Epithelial cell of proximal tubule (primary cell): ENCODE data around the gene RAI1. TPM values are rescaled to one million over a fixed set of nuclear protein-coding genes. Genes with fewer than 3 reads are reported as not detected.

Experiments
- DNase-seq: peaks from one replicate; pipeline ENCODE4 v3.0.0-alpha.2; 2011; ENCODE audit warnings: low read depth
- H3K4me3 ChIP-seq: 2 replicates; pipeline ENCODE4 v1.5.1; 2011; ENCODE audit warnings: low read depth, mild to moderate bottlenecking, low read length
- CTCF ChIP-seq: conservative IDR thresholded peaks from 2 replicates; pipeline ENCODE4 v1.5.1; 2012; ENCODE audit warnings: low read depth, mild to moderate bottlenecking, low read length
- total RNA-seq: library from RNA; depleted of rRNA; stranded (reverse); fragments of >200 nt; gene quantifications from 2 replicates; pipeline ENCODE4 v1.2.3, GENCODE V29; 2015

The RAI1 gene
- total RNA-seq, 1 donor from 2014 or later = 13.7 TPM

GRCh38 chr17:17859909-17860765, 178.9 kb downstream of the RAI1 start:
- no peak overlapping the region for H3K4me3 ChIP-seq
- DNase-seq = no peak
- TF ChIP-seq CTCF = peak; percentile 97

GRCh38 chr17:17860766-17861107, 179.5 kb downstream of the RAI1 start:
- no peak for TF ChIP-seq CTCF
- DNase-seq = no peak
- H3K4me3 ChIP-seq = no peak overlapping the region

Other genes with a start within 250 kb of the RAI1 start
- 11.8 and 14.3 TPM in 2 replicates for gene MED9, start 204.5 kb upstream of the RAI1 start, total RNA-seq
- 1.2 and 1.4 TPM in 2 replicates for gene RASD1, start 185.1 kb upstream of the RAI1 start, total RNA-seq
- gene PEMT, start 89.8 kb upstream of the RAI1 start, total RNA-seq = 48.3 and 135 TPM in 2 replicates
- gene SREBF1, start 155.5 kb downstream of the RAI1 start, total RNA-seq = 58.3 and 65.1 TPM in 2 replicates